ENCODE data around the gene RPP14.
"Not testable (repeated sequence)": the region's sequence is repeated elsewhere in the genome, so short reads cannot be mapped to it uniquely, and the experiment has no call there.

RPP14 gene

DNA sequence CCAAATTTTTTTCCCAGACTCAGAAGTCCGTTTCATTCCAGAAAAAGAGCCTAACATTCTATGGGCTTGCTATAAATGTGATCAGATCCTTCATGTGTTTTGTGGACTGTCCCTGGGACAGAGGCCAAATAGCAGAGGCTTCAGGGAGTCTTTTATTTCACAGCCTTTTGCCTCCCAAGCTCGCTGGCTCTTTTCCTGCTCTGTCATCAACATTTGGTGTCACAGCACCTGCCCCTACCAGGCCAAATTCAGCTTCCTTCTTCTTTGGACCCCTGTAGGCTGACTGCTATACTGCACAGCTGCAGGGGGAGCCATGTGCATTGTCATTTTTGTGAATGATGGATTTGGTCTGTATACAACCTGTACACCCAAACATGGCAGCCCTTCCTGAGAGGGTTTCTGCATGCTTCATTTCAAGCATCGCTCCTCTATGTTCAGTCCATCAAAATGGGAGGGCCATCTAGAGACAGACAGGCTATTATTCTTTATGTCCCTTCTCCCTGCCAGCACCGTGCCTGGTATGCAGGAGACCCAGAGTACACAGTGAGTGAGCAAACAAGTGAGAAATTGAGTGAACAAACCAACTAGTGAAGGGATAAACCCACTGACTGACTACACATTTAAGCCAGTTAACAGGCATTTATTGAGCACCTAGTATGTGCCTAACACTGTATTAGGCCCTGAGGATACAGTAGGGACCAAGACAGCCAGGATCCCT, 17.9 kb upstream of the RPP14 start:
- Histone ChIP-seq H3F3A (ENCODE audit: control insufficient read depth, insufficient read depth) (no peaks in the 10 kb centered on the region), H3K27ac (ENCODE audit: low read depth, low read length) (no peak overlapping the region), H3K4me2 (ENCODE audit: low read length) (no peak overlapping the region), H4K20me1 (ENCODE audit: control insufficient read depth, insufficient read depth, low read depth, low read length) (no peaks in the 10 kb centered on the region), H3K79me2 (ENCODE audit: control insufficient read depth, low read length) (no peaks in the 10 kb centered on the region), H3K4me3 (ENCODE audit: low read length) (no peak overlapping the region), H3K9me3 (ENCODE audit: control insufficient read depth, insufficient read depth, low read length) (no peaks in the 10 kb centered on the region), H3K36me3 (ENCODE audit: control insufficient read depth, low read length) (0 out of 2 replicates have a peak, but pooled peaks cover 3% of the 10 kb centered on the region), H3K27me3 (ENCODE audit: control insufficient read depth, low read length) (no peaks in the 10 kb centered on the region), H3K9me2 (replicated peaks; ENCODE audit: control insufficient read depth, low read length) (no peaks in the 10 kb centered on the region), H3K4me1 (ENCODE audit: control insufficient read depth, low read length) (peaks cover 9% of the 10 kb centered on the region)
- no peak for TF ChIP-seq EZH2phosphoT487 (IDR thresholded peaks at IDR 0.05; ENCODE audit: borderline replicate concordance, low read length)
- TF ChIP-seq, protein P1, sequence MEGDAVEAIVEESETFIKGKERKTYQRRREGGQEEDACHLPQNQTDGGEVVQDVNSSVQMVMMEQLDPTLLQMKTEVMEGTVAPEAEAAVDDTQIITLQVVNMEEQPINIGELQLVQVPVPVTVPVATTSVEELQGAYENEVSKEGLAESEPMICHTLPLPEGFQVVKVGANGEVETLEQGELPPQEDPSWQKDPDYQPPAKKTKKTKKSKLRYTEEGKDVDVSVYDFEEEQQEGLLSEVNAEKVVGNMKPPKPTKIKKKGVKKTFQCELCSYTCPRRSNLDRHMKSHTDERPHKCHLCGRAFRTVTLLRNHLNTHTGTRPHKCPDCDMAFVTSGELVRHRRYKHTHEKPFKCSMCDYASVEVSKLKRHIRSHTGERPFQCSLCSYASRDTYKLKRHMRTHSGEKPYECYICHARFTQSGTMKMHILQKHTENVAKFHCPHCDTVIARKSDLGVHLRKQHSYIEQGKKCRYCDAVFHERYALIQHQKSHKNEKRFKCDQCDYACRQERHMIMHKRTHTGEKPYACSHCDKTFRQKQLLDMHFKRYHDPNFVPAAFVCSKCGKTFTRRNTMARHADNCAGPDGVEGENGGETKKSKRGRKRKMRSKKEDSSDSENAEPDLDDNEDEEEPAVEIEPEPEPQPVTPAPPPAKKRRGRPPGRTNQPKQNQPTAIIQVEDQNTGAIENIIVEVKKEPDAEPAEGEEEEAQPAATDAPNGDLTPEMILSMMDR (IDR thresholded peaks at IDR 0.05; ENCODE audit: low read depth, low read length, poor library complexity, severe bottlenecking), result peak; percentile 26

DNA sequence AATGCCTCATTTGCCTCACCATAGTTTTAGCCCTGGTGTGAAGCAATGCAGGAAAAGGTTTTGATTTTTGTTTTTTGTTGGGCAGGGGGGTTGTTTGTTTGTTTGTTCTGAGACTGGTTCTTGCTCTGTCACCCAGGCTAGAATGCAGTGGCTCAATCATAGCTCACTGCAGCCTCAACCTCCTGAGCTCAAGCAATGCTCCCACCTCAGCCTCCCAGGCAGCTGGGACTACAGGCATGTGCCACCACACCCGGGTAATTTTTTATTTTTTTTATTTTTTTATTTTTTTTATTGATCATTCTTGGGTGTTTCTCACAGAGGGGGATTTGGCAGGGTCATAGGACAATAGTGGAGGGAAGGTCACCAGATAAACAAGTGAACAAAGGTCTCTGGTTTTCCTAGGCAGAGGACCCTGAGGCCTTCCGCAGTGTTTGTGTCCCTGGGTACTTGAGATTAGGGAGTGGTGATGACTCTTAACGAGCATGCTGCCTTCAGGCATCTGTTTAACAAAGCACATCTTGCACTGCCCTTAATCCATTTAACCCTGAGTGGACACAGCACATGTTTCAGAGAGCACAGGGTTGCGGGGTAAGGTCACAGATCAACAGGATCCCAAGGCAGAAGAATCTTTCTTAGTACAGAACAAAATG, 17.0 kb upstream of the RPP14 start:
- H3K79me2 ChIP-seq (ENCODE audit: control insufficient read depth, low read length); H3K36me3 ChIP-seq (ENCODE audit: control insufficient read depth, low read length); H3K4me1 ChIP-seq (ENCODE audit: control insufficient read depth, low read length); H3K9me2 ChIP-seq (replicated peaks; ENCODE audit: control insufficient read depth, low read length); H3K9me3 ChIP-seq (ENCODE audit: control insufficient read depth, insufficient read depth, low read length); H4K20me1 ChIP-seq (ENCODE audit: control insufficient read depth, insufficient read depth, low read depth, low read length); H3K4me3 ChIP-seq (ENCODE audit: low read length); H3F3A ChIP-seq (ENCODE audit: control insufficient read depth, insufficient read depth); H3K27me3 ChIP-seq (ENCODE audit: control insufficient read depth, low read length); H3K27ac ChIP-seq (ENCODE audit: low read depth, low read length); H3K4me2 ChIP-seq (ENCODE audit: low read length): not testable (repeated sequence)

DNA sequence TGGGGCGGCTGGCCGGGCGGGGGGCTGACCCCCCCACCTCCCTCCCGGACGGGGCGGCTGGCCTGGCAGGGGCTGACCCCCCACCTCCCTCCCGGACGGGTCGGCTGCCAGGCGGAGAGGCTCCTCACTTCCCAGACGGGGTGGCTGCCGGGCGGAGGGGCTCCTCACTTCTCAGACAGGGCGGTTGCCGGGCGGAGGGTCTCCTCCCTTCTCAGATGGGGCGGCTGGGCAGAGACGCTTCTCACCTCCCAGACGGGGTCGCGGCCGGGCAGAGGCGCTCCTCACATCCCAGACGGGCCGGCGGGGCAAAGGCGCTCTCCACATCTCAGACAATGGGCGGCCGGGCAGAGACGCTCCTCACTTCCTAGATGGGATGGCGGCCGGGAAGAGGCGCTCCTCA, 15.6 kb upstream of the RPP14 start:
- not testable (repeated sequence) for H3K4me3 ChIP-seq (ENCODE audit: low read length); H3K4me1 ChIP-seq (ENCODE audit: control insufficient read depth, low read length); H3K9me2 ChIP-seq (replicated peaks; ENCODE audit: control insufficient read depth, low read length); H3K27ac ChIP-seq (ENCODE audit: low read depth, low read length); H3K36me3 ChIP-seq (ENCODE audit: control insufficient read depth, low read length); H3K9me3 ChIP-seq (ENCODE audit: control insufficient read depth, insufficient read depth, low read length); H3K27me3 ChIP-seq (ENCODE audit: control insufficient read depth, low read length); H3K4me2 ChIP-seq (ENCODE audit: low read length); H3K79me2 ChIP-seq (ENCODE audit: control insufficient read depth, low read length); H4K20me1 ChIP-seq (ENCODE audit: control insufficient read depth, insufficient read depth, low read depth, low read length); H3F3A ChIP-seq (ENCODE audit: control insufficient read depth, insufficient read depth)

DNA sequence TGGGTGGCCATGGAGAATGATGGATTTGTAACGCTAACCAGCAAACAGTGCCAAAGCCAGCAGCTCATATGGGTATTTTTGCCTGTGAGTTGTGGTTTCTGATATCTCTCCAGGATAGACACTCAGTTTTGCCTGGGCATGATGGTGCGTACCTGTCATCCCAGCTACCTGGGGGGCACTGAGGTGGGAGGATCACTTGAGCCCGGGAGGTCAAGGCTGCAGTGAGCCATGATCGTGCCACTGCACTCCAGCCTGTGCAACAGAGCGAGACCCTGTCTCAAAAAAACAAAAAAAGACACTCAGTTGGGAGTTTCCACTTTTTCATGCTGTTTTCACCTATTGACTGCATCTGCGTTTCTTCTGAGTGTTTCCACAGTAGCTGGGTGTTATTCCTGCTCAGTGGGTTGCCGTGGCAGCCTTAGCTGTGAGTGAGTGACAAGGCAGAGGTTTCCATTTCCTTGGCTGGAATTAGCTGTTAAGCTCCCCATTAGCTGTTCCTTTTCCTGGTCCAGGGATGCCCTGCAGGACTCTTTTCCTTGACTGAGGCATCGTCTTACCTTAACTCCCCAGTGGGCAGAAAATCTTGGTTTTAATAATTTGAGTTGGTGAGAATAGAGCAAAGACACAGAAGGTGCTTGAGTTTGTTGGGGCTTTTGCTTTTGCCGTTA, 14.2 kb upstream of the RPP14 start:
- Histone ChIP-seq H3K4me1 (ENCODE audit: control insufficient read depth, low read length) (peaks cover 4% of the 10 kb centered on the region; the same call in 1 of the 2 replicates), H3K4me2 (ENCODE audit: low read length) (no peak overlapping the region), H3K36me3 (ENCODE audit: control insufficient read depth, low read length) (no peaks in the 10 kb centered on the region), H3K4me3 (ENCODE audit: low read length) (no peak overlapping the region), H3K27me3 (ENCODE audit: control insufficient read depth, low read length) (no peaks in the 10 kb centered on the region), H3K9me3 (ENCODE audit: control insufficient read depth, insufficient read depth, low read length) (no peaks in the 10 kb centered on the region), H3K79me2 (ENCODE audit: control insufficient read depth, low read length) (no peaks in the 10 kb centered on the region), H3F3A (ENCODE audit: control insufficient read depth, insufficient read depth) (no peaks in the 10 kb centered on the region), H4K20me1 (ENCODE audit: control insufficient read depth, insufficient read depth, low read depth, low read length) (no peaks in the 10 kb centered on the region), H3K27ac (ENCODE audit: low read depth, low read length) (no peak overlapping the region), H3K9me2 (replicated peaks; ENCODE audit: control insufficient read depth, low read length) (no peaks in the 10 kb centered on the region)
- TF ChIP-seq EZH2phosphoT487 (IDR thresholded peaks at IDR 0.05; ENCODE audit: borderline replicate concordance, low read length), result no peak
- TF ChIP-seq, protein P1 (IDR thresholded peaks at IDR 0.05; ENCODE audit: low read depth, low read length, poor library complexity, severe bottlenecking), result no peak

Measured in DOHH2 (cell line).